Neuronal stem cell (in vitro differentiated cells): ENCODE results near the gene PIAS1.
A peak's percentile ranks its signal among the peaks of the same experiment; 100 is the strongest.
"Not testable (repeated sequence)": the region's sequence is repeated elsewhere in the genome, so short reads cannot be mapped to it uniquely, and the experiment has no call there.

Source experiments
- DNase-seq: peaks from one replicate; pipeline ENCODE4 v3.0.0-alpha.2; 2013; ENCODE audit warnings: low spot score
- H2AFZ ChIP-seq: one replicate; pipeline ENCODE4 v1.6.1; 2013; ENCODE audit warnings: mild to moderate bottlenecking, low read length, inconsistent platforms
- H2AK5ac ChIP-seq: 2 replicates; pipeline ENCODE4 v1.6.1; 2013; ENCODE audit warnings: low read depth, mild to moderate bottlenecking, inconsistent platforms, low read length, moderate library complexity, mixed read lengths
- H2BK120ac ChIP-seq: 2 replicates; pipeline ENCODE4 v1.6.1; 2013; ENCODE audit warnings: low read depth, mild to moderate bottlenecking, inconsistent platforms, low read length, moderate library complexity, mixed read lengths
- H2BK12ac ChIP-seq: one replicate; pipeline ENCODE4 v1.6.1; 2013; ENCODE audit warnings: low read length, inconsistent platforms
- H2BK15ac ChIP-seq: 2 replicates; pipeline ENCODE4 v1.6.1; 2013; ENCODE audit warnings: mild to moderate bottlenecking, low read length, inconsistent platforms, mixed read lengths
- H2BK5ac ChIP-seq: one replicate; pipeline ENCODE4 v1.6.1; 2013; ENCODE audit warnings: inconsistent platforms, mild to moderate bottlenecking, low read length, moderate library complexity
- H3K14ac ChIP-seq: one replicate; pipeline ENCODE4 v1.6.1; 2013; ENCODE audit warnings: low read length, inconsistent platforms
- H3K18ac ChIP-seq: 2 replicates; pipeline ENCODE4 v1.6.1; 2013; ENCODE audit warnings: low read length, inconsistent platforms
- H3K23ac ChIP-seq: 2 replicates; pipeline ENCODE4 v1.6.1; 2013; ENCODE audit warnings: low read depth, mild to moderate bottlenecking, mixed read lengths, low read length, inconsistent platforms; ENCODE audit not compliant: poor library complexity
- H3K27ac ChIP-seq: replicated peaks from 3 replicates; pipeline ENCODE4 v1.5.1; 2013; ENCODE audit warnings: low read length, inconsistent platforms
- H3K27me3 ChIP-seq, 3 experiments: 2 replicates each; pipeline ENCODE4 v1.6.1; 2013; ENCODE audit warnings: low read length in 3 of 3, mild to moderate bottlenecking in 2 of 3, inconsistent platforms in 1 of 3, low read depth in 1 of 3, mixed read lengths in 1 of 3, moderate library complexity in 1 of 3; ENCODE audit not compliant: control insufficient read depth in 3 of 3, insufficient read depth in 3 of 3
- H3K36me3 ChIP-seq, 2 donors: replicated peaks in 1 of 2; 2 replicates each; pipeline ENCODE4 v1.6.1; 2013; ENCODE audit warnings: low read length in 2 of 2; ENCODE audit not compliant: control insufficient read depth in 2 of 2, insufficient read depth in 2 of 2
- H3K4ac ChIP-seq: 2 replicates; pipeline ENCODE4 v1.6.1; 2013; ENCODE audit warnings: inconsistent platforms, mild to moderate bottlenecking, low read length, moderate library complexity
- H3K4me1 ChIP-seq, 2 donors: 1 replicate in 1 of 2; 2 replicates in 1 of 2; pipeline ENCODE4 v1.6.1; 2013; ENCODE audit warnings: low read length in 2 of 2, low read depth in 1 of 2; ENCODE audit not compliant: control insufficient read depth in 2 of 2, insufficient read depth in 1 of 2
- H3K4me2 ChIP-seq: one replicate; pipeline ENCODE4 v1.6.1; 2013; ENCODE audit warnings: mild to moderate bottlenecking, low read length, inconsistent platforms; ENCODE audit not compliant: insufficient read depth, poor library complexity, severe bottlenecking
- H3K4me3 ChIP-seq, 2 donors: 2 replicates each; pipeline ENCODE4 v1.5.1; 2013; ENCODE audit warnings: low read length in 2 of 2, mild to moderate bottlenecking in 2 of 2, inconsistent platforms in 1 of 2, moderate library complexity in 1 of 2
- H3K79me1 ChIP-seq: one replicate; pipeline ENCODE4 v1.6.1; 2013; ENCODE audit warnings: low read depth, mild to moderate bottlenecking, inconsistent platforms, low read length, moderate library complexity
- H3K9ac ChIP-seq: one replicate; pipeline ENCODE4 v1.6.1; 2013; ENCODE audit warnings: mild to moderate bottlenecking, low read depth, low read length, inconsistent platforms; ENCODE audit not compliant: poor library complexity
- H3K9me3 ChIP-seq, 2 donors: replicated peaks in 1 of 2; 2 replicates each; pipeline versions ENCODE3 to v1.6.1; 2013; ENCODE audit warnings: low read length in 2 of 2, mild to moderate bottlenecking in 2 of 2, inconsistent platforms in 1 of 2, low read depth in 1 of 2, mixed read lengths in 1 of 2, moderate library complexity in 1 of 2; ENCODE audit not compliant: control insufficient read depth in 2 of 2, insufficient read depth in 1 of 2
- H4K8ac ChIP-seq: one replicate; pipeline ENCODE4 v1.6.1; 2013; ENCODE audit warnings: low read depth, mild to moderate bottlenecking, inconsistent platforms, low read length, moderate library complexity
- H4K91ac ChIP-seq: one replicate; pipeline ENCODE4 v1.6.1; 2013; ENCODE audit warnings: low read length, low read depth, mild to moderate bottlenecking, inconsistent platforms; ENCODE audit not compliant: poor library complexity
- WGBS, 2 donors: extraction: QIAGEN DNeasy Blood & Tissue Kit; methylation state at CpG; one replicate each; pipeline ENCODE4 v1.1.7; 2013; ENCODE audit warnings: missing lambda C conversion rate in 2 of 2, mixed read lengths in 1 of 2; ENCODE audit not compliant: insufficient read length in 2 of 2, insufficient replicate concordance in 1 of 2; ENCODE audit errors: extremely low coverage in 2 of 2; 5-methylcytosine and 5-hydroxymethylcytosine counted together

Gene PIAS1

GRCh38 chr15:68225442-68225841, 171.3 kb downstream of the PIAS1 start:
- WGBS, 2 donors: no CpG with 5 or more reads among the region's 4 CpGs

GRCh38 chr15:68227643-68228142, 173.6 kb downstream of the PIAS1 start:
- no CpG with 5 or more reads among the region's 9 CpGs for WGBS, 2 donors
- no peak for DNase-seq
- no peak overlapping the region for H3K27ac ChIP-seq

More at GRCh38 chr15:68225442-68225841, 171.3 kb downstream of the PIAS1 start:
- not testable (repeated sequence) for H4K8ac ChIP-seq, H2BK5ac ChIP-seq, H2BK12ac ChIP-seq, H2AFZ ChIP-seq, H3K18ac ChIP-seq, H3K27me3 ChIP-seq, H3K14ac ChIP-seq, H3K4ac ChIP-seq, H3K23ac ChIP-seq, H2AK5ac ChIP-seq, H3K4me3 ChIP-seq, DNase-seq, H3K27ac ChIP-seq, H2BK120ac ChIP-seq, H4K91ac ChIP-seq, H3K4me2 ChIP-seq, H3K9ac ChIP-seq, H2BK15ac ChIP-seq
- H3K36me3 ChIP-seq: peaks cover 0 to 21% of the 10 kb centered on the region in 2 donors
- H3K79me1 ChIP-seq: peaks cover 13% of the 10 kb centered on the region
- H3K9me3 ChIP-seq: peaks cover 5 to 14% of the 10 kb centered on the region in 2 donors
- peaks cover 12 to 16% of the 10 kb centered on the region in 2 donors for H3K4me1 ChIP-seq

GRCh38 chr15:68228143-68228970, 174.2 kb downstream of the PIAS1 start:
- no peak overlapping the region for H3K23ac ChIP-seq
- H4K91ac ChIP-seq: no peak overlapping the region
- H3K79me1 ChIP-seq: peaks cover 10% of the 10 kb centered on the region
- peaks cover 2 to 7% of the 10 kb centered on the region in 2 donors for H3K9me3 ChIP-seq
- peak overlapping the region; percentile 83 to 86 for H3K4me3 ChIP-seq
- peaks cover 16 to 17% of the 10 kb centered on the region in 2 donors for H3K4me1 ChIP-seq
- peak overlapping the region; percentile 98 for H3K4me2 ChIP-seq
- H2BK12ac ChIP-seq: no peak overlapping the region
- WGBS, 2 donors: no CpG with 5 or more reads among the region's 25 CpGs
- no peak overlapping the region for H4K8ac ChIP-seq
- no peak overlapping the region for H3K4ac ChIP-seq
- peak overlapping the region; percentile 96 for H3K18ac ChIP-seq
- no peak for DNase-seq
- H2BK120ac ChIP-seq: no peak overlapping the region
- peak overlapping the region; percentile 93 for H2AFZ ChIP-seq
- peak overlapping the region; percentile 33 for H3K9ac ChIP-seq
- H2AK5ac ChIP-seq: peak overlapping the region; percentile 30
- H3K27me3 ChIP-seq: no peaks in the 10 kb centered on the region
- no peak overlapping the region for H3K14ac ChIP-seq
- H2BK15ac ChIP-seq: peak overlapping the region; percentile 33
- H2BK5ac ChIP-seq: no peak overlapping the region
- no peak overlapping the region for H3K27ac ChIP-seq
- peaks cover 0 to 15% of the 10 kb centered on the region in 2 donors for H3K36me3 ChIP-seq

More at GRCh38 chr15:68227643-68228142, 173.6 kb downstream of the PIAS1 start:
- H2BK12ac ChIP-seq: no peak overlapping the region
- no peak overlapping the region for H4K91ac ChIP-seq
- H3K23ac ChIP-seq: no peak overlapping the region
- peaks cover 5 to 12% of the 10 kb centered on the region in 2 donors for H3K9me3 ChIP-seq
- no peak overlapping the region for H3K18ac ChIP-seq
- H3K27me3 ChIP-seq: no peaks in the 10 kb centered on the region
- no peak overlapping the region for H3K4me2 ChIP-seq
- no peak overlapping the region for H2AFZ ChIP-seq
- peaks cover 0 to 18% of the 10 kb centered on the region in 2 donors for H3K36me3 ChIP-seq
- H4K8ac ChIP-seq: no peak overlapping the region
- H3K14ac ChIP-seq: no peak overlapping the region
- no peak overlapping the region for H2BK5ac ChIP-seq
- H2BK120ac ChIP-seq: no peak overlapping the region
- H2BK15ac ChIP-seq: no peak overlapping the region
- H2AK5ac ChIP-seq: no peak overlapping the region
- peak overlapping the region; percentile 33 for H3K9ac ChIP-seq
- H3K4me1 ChIP-seq: peaks cover 16 to 17% of the 10 kb centered on the region in 2 donors
- H3K4me3 ChIP-seq: peak overlapping the region in 1 of 2 donors; percentile 83
- peaks cover 13% of the 10 kb centered on the region for H3K79me1 ChIP-seq
- no peak overlapping the region for H3K4ac ChIP-seq

GRCh38 chr15:68228971-68229385, 174.9 kb downstream of the PIAS1 start:
- Histone ChIP-seq H2BK12ac (no peak overlapping the region), H4K8ac (no peak overlapping the region), H3K23ac (peak overlapping the region; percentile 75), H3K27me3 (no peaks in the 10 kb centered on the region), H3K36me3 (peaks cover 0 to 12% of the 10 kb centered on the region in 2 donors), H3K18ac (peak overlapping the region; percentile 96), H4K91ac (no peak overlapping the region), H3K4me1 (peaks cover 17% of the 10 kb centered on the region in 2 donors), H2BK120ac (no peak overlapping the region), H3K4me3 (peak overlapping the region; percentile 83 to 86), H2AFZ (peak overlapping the region; percentile 93), H3K9me3 (peaks cover 0 to 3% of the 10 kb centered on the region in 2 donors), H3K14ac (peak overlapping the region; percentile 1), H2BK15ac (peak overlapping the region; percentile 33), H3K27ac (no peak overlapping the region), H3K9ac (peak overlapping the region; percentile 95), H3K4me2 (peak overlapping the region; percentile 98), H2AK5ac (peak overlapping the region; percentile 30), H3K79me1 (peaks cover 9% of the 10 kb centered on the region), H3K4ac (no peak overlapping the region), H2BK5ac (peak overlapping the region; percentile 76)
- no peak for DNase-seq
- no CpG with 5 or more reads among the region's 39 CpGs for WGBS, 2 donors
